Astrocyte (in vitro differentiated cells and primary cell): ENCODE results near the gene LRRC47.

Experiments
- CTCF ChIP-seq: IDR thresholded peaks from 2 replicates; pipeline ENCODE4 v1.5.1; 2011; ENCODE audit warnings: low read depth, mild to moderate bottlenecking, inconsistent platforms, low read length, moderate library complexity; ENCODE audit not compliant: insufficient read depth
- EZH2 ChIP-seq: IDR thresholded peaks from 2 replicates; pipeline ENCODE4 v1.6.1; 2012; ENCODE audit warnings: mild to moderate bottlenecking, low read length, inconsistent platforms; ENCODE audit not compliant: insufficient read depth

GRCh38 chr1:3796215-3797061 is at the start of gene LRRC47:
- no peak for TF ChIP-seq CTCF
- TF ChIP-seq EZH2: no peak
